HCT116 (cell line): Measurements from ENCODE around the gene TNFAIP2. TPM values are rescaled to one million over a fixed set of nuclear protein-coding genes. Genes with fewer than 3 reads are reported as not detected.

Source experiments
- ATAC-seq: fragments of 200-7000 bp; cut with Tn5 transposase; 2 replicates; pipeline ENCODE4 v1.9.1; 2020; ENCODE audit warnings: mild to moderate bottlenecking, moderate library complexity
- BruUV-seq: library from RNA; stranded (reverse); fragments of 400-500 nt; replicated peaks from 2 replicates; lab custom pipeline; 2021; lab: Mats Ljungman, UMichigan
- CTCF ChIA-PET: fragments of 300-600 bp; sonication (Branson Sonifier 250); formaldehyde crosslinking; loops from one replicate; lab custom pipeline; 2021; ENCODE audit warnings: antibody characterized with exemption; lab: Charles Lee
- POLR2A ChIA-PET: fragments of 300-600, 350-600 bp; sonication (Branson Sonifier 250); formaldehyde crosslinking; loops from one replicate; lab custom pipeline; 2021; ENCODE audit warnings: antibody characterized with exemption; lab: Charles Lee
- RAD21 ChIA-PET, 2 experiments: fragments of 300-600 bp; sonication (Branson Sonifier 250); formaldehyde crosslinking; loops; one replicate each; lab custom pipeline; 2023; ENCODE audit warnings: low total read pairs in 2 of 2; ENCODE audit not compliant: uncharacterized antibody in 2 of 2, unreplicated experiment in 2 of 2, low non-redundant PET in 1 of 2; lab: Charles Lee
- DNase-seq: peaks from one replicate; pipeline ENCODE4 v3.0.0-alpha.2; 2010; ENCODE audit warnings: low read depth, low spot score
- H2AFZ ChIP-seq: fragments of 200-600 bp; shearing (Covaris generic), sonication (generic); 2 replicates; pipeline ENCODE4 v1.6.1; 2017; ENCODE audit warnings: low read depth, mixed run types, mixed read lengths, antibody characterized with exemption, low read length; ENCODE audit not compliant: poor library complexity, severe bottlenecking
- H3K27ac ChIP-seq: 2 replicates; pipeline ENCODE4 v1.5.1; 2012; ENCODE audit warnings: low read depth, low read length
- H3K27me3 ChIP-seq: fragments of 200-600 bp; sonication (generic); 2 replicates; pipeline ENCODE4 v1.6.1; 2016; ENCODE audit warnings: mixed run types, low read length, mixed read lengths; ENCODE audit not compliant: insufficient read depth
- H3K36me3 ChIP-seq, 2 experiments: fragments of 200-500 bp in 1 of 2; fragments of 200-600 bp in 1 of 2; sonication (Bioruptor generic) in 1 of 2; sonication (generic) in 1 of 2; 2 replicates each; pipeline versions ENCODE4 v1.5.1 to v1.6.1; 2014 to 2016; ENCODE audit warnings: low read length in 2 of 2, inconsistent platforms in 1 of 2, mixed read lengths in 1 of 2, mixed run types in 1 of 2; ENCODE audit not compliant: insufficient read depth in 2 of 2, control insufficient read depth in 1 of 2
- H3K4me1 ChIP-seq, 2 experiments: fragments of 200-600 bp in 1 of 2; sonication (generic) in 1 of 2; 2 replicates each; pipeline versions ENCODE4 v1.5.1 to v1.6.1; 2012 to 2017; ENCODE audit warnings: low read length in 2 of 2, inconsistent platforms in 1 of 2, mild to moderate bottlenecking in 1 of 2, mixed read lengths in 1 of 2, mixed run types in 1 of 2, moderate library complexity in 1 of 2; ENCODE audit not compliant: insufficient read depth in 2 of 2, control insufficient read depth in 1 of 2
- H3K4me2 ChIP-seq: fragments of 200-600 bp; sonication (generic); 2 replicates; pipeline ENCODE4 v1.6.1; 2017; ENCODE audit warnings: mixed run types, low read length, mixed read lengths
- H3K4me3 ChIP-seq, 2 experiments: fragments of 200-600 bp in 1 of 2; sonication (generic) in 1 of 2; replicated peaks in 1 of 2; 2 replicates each; pipeline ENCODE4 v1.5.1; 2011 to 2016; ENCODE audit warnings: low read length in 2 of 2, control low read depth in 1 of 2, low read depth in 1 of 2, mild to moderate bottlenecking in 1 of 2, mixed read lengths in 1 of 2, mixed run types in 1 of 2
- H3K79me2 ChIP-seq: fragments of 200-600 bp; sonication (generic); 2 replicates; pipeline ENCODE4 v1.6.1; 2017; ENCODE audit warnings: mild to moderate bottlenecking, mixed run types, low read length, moderate library complexity, mixed read lengths; ENCODE audit not compliant: insufficient read depth
- H3K9ac ChIP-seq: fragments of 200-600 bp; sonication (generic); 2 replicates; pipeline ENCODE4 v1.6.1; 2016; ENCODE audit warnings: low read length, mixed read lengths
- H3K9me2 ChIP-seq: fragments of 200-600 bp; sonication (generic), shearing (Covaris generic); 2 replicates; pipeline ENCODE4 v1.6.1; 2017; ENCODE audit warnings: mixed run types, mild to moderate bottlenecking, moderate library complexity; ENCODE audit not compliant: insufficient read depth
- H3K9me3 ChIP-seq, 2 experiments: fragments of 200-500 bp in 1 of 2; fragments of 200-600 bp in 1 of 2; sonication (Bioruptor generic) in 1 of 2; sonication (generic) in 1 of 2; 2 replicates each; pipeline ENCODE4 v1.6.1; 2014 to 2017; ENCODE audit warnings: low read length in 2 of 2, mixed read lengths in 2 of 2, inconsistent platforms in 1 of 2, low read depth in 1 of 2, mild to moderate bottlenecking in 1 of 2, mixed run types in 1 of 2, moderate library complexity in 1 of 2; ENCODE audit not compliant: control insufficient read depth in 1 of 2, insufficient read depth in 1 of 2
- H4K20me1 ChIP-seq: fragments of 200-600 bp; sonication (generic), shearing (Covaris generic); 2 replicates; pipeline ENCODE4 v1.6.1; 2017; ENCODE audit warnings: mixed run types, mild to moderate bottlenecking, moderate library complexity; ENCODE audit not compliant: insufficient read depth
- CTCF ChIP-seq, 3 experiments: fragments of 200-600 bp in 1 of 3; sonication (generic) in 1 of 3; IDR thresholded peaks in 2 of 3; conservative IDR thresholded peaks in 1 of 3; 2 replicates each; pipeline ENCODE4 v1.5.1; 2012 to 2017; ENCODE audit warnings: low read depth in 2 of 3, low read length in 2 of 3, antibody characterized with exemption in 1 of 3, borderline replicate concordance in 1 of 3, control low read depth in 1 of 3, mild to moderate bottlenecking in 1 of 3, mixed read lengths in 1 of 3, mixed run types in 1 of 3, moderate library complexity in 1 of 3; ENCODE audit not compliant: insufficient read depth in 1 of 3
- FOSL1 ChIP-seq: IDR thresholded peaks from 2 replicates; pipeline ENCODE4 v1.6.1; 2012; ENCODE audit warnings: low read depth
- REST ChIP-seq: IDR thresholded peaks from 2 replicates; pipeline ENCODE4 v1.6.1; 2012; ENCODE audit warnings: low read depth
- SIN3A ChIP-seq: IDR thresholded peaks from 2 replicates; pipeline ENCODE4 v1.6.1; 2012; ENCODE audit warnings: low read depth
- TCF7L2 ChIP-seq: IDR thresholded peaks from 2 replicates; pipeline ENCODE4 v1.7.0; 2011; ENCODE audit warnings: borderline replicate concordance, inconsistent platforms; ENCODE audit not compliant: insufficient read depth, insufficient read length; ENCODE audit errors: extremely low read depth
- YY1 ChIP-seq: IDR thresholded peaks from 2 replicates; pipeline ENCODE4 v1.6.1; 2011; ENCODE audit warnings: low read length, low read depth, moderate library complexity, mild to moderate bottlenecking; ENCODE audit not compliant: insufficient replicate concordance; ENCODE audit errors: extremely low read depth
- ZNF274 ChIP-seq: fragments of 200-500 bp; sonication (Bioruptor generic); IDR thresholded peaks from 2 replicates; pipeline ENCODE4 v1.6.1; 2014; ENCODE audit warnings: mild to moderate bottlenecking, low read depth, low read length, inconsistent platforms
- intact Hi-C: fragments of 100-400 bp; cut with micrococcal nuclease; formaldehyde crosslinking; loops from 2 replicates; pipeline ENCODE4 v1.10.0; 2022
- total RNA-seq: library from RNA; stranded (reverse); gene quantifications from one replicate; pipeline ENCODE4 v1.2.1, GENCODE V29; 2021; ENCODE audit not compliant: unreplicated experiment

Gene TNFAIP2
- total RNA-seq, 1 experiment from 2014 or later: 74.8 TPM

- DNase-seq: no peak
- Histone ChIP-seq H3K79me2 (no peaks in the 10 kb centered on the region), H3K4me1 (peaks cover 34 to 53% of the 10 kb centered on the region in 2 experiments)
- no peak for TF ChIP-seq REST
- peak; percentile 73 for TF ChIP-seq TCF7L2
- TF ChIP-seq FOSL1: no peak
- TF ChIP-seq CTCF (IDR thresholded peaks at IDR 0.05 in 2 of 3, conservative IDR thresholded peaks at IDR 0.05 in 1 of 3; ENCODE audit: borderline replicate concordance in 1 of 3, insufficient read depth in 1 of 3, low read depth in 2 of 3, low read length in 2 of 3): peak in 2 of 3 experiments; percentile 28 to 46; a peak in 3 of 6 replicates
- TF ChIP-seq YY1: no peak
- no peak for TF ChIP-seq SIN3A
- no peak for TF ChIP-seq ZNF274
- TF ChIP-seq, all 23 proteins: peak for 2
- intact Hi-C loops: loop anchor here (1.0 kb wide), 3 partner anchors 36 to 187 kb away; no protein-coding TSS in a partner anchor
- Histone ChIP-seq H3K9me2 (no peaks in the 10 kb centered on the region), H3K4me2 (peak overlapping the region; percentile 60; the same call in 1 of the 2 replicates), H3K9ac (no peak overlapping the region), H3K27ac (no peak overlapping the region; the same call in 1 of the 2 replicates), H3K27me3 (no peaks in the 10 kb centered on the region), H4K20me1 (no peaks in the 10 kb centered on the region), H3K36me3 (no peaks in the 10 kb centered on the region), H3K9me3 (no peaks in the 10 kb centered on the region), H2AFZ (no peak overlapping the region), H3K4me3 (no peak overlapping the region)
- POLR2A ChIA-PET: no interaction called here
- CTCF ChIA-PET: interaction anchor here (0.6 to 3.1 kb wide), 29 partner anchors 10 to 556 kb away, joined by 3 to 41 read pairs (median 5); partner anchors contain the start of gene EXOC3L4
- BruUV-seq: no TSS peak
- ATAC-seq: peak; percentile 18; the same call in 1 of the 2 replicates
- RAD21 ChIA-PET: interaction anchor here (0.6 to 2.1 kb wide), 9 partner anchors 26 to 186 kb away, joined by 3 to 18 read pairs (median 5); no protein-coding TSS in a partner anchor
These were observed 17.6 kb upstream of the TNFAIP2 start for GRCh38 chr14:103105580-103106150.
